Liver (tissue), 9 donors: ENCODE measurements around the gene ID1. TPM values are rescaled to one million over a fixed set of nuclear protein-coding genes. Genes with fewer than 3 reads are reported as not detected.

ENCODE experiments used
- DNase-seq: peaks from one replicate; pipeline ENCODE4 v3.0.0-alpha.2; 2017; ENCODE audit warnings: low spot score
- H3K27ac ChIP-seq, 2 donors: one replicate each; pipeline ENCODE4 v1.7.0; 2013; ENCODE audit warnings: inconsistent platforms in 2 of 2, low read length in 2 of 2, control low read depth in 1 of 2, low read depth in 1 of 2, mild to moderate bottlenecking in 1 of 2
- H3K27me3 ChIP-seq, 4 donors: one replicate each; pipeline versions ENCODE4 v1.6.1 to v1.7.0; 2013; ENCODE audit warnings: low read length in 3 of 4, inconsistent platforms in 1 of 4, mild to moderate bottlenecking in 1 of 4, moderate library complexity in 1 of 4; ENCODE audit not compliant: control insufficient read depth in 4 of 4, insufficient read depth in 4 of 4
- H3K36me3 ChIP-seq, 4 donors: one replicate each; pipeline versions ENCODE4 v1.6.1 to v1.7.0; 2013; ENCODE audit warnings: low read length in 3 of 4, mild to moderate bottlenecking in 3 of 4, low read depth in 1 of 4, moderate library complexity in 1 of 4; ENCODE audit not compliant: control insufficient read depth in 4 of 4, insufficient read depth in 3 of 4
- H3K4me1 ChIP-seq, 4 donors: one replicate each; pipeline versions ENCODE4 v1.6.1 to v1.7.0; 2013; ENCODE audit warnings: low read length in 3 of 4, mild to moderate bottlenecking in 3 of 4, moderate library complexity in 1 of 4; ENCODE audit not compliant: control insufficient read depth in 4 of 4, insufficient read depth in 4 of 4
- H3K4me3 ChIP-seq, 3 donors: one replicate each; pipeline versions ENCODE4 v1.6.1 to v1.7.0; 2013; ENCODE audit warnings: low read length in 3 of 3, control low read depth in 1 of 3, low read depth in 1 of 3, mild to moderate bottlenecking in 1 of 3
- H3K9ac ChIP-seq, 2 donors: one replicate each; pipeline ENCODE4 v1.7.0; 2013; ENCODE audit warnings: low read length in 2 of 2, mild to moderate bottlenecking in 2 of 2, moderate library complexity in 2 of 2, control low read depth in 1 of 2, low read depth in 1 of 2
- H3K9me3 ChIP-seq, 4 donors: one replicate each; pipeline versions ENCODE4 v1.6.1 to v1.7.0; 2013; ENCODE audit warnings: low read length in 3 of 4; ENCODE audit not compliant: control insufficient read depth in 4 of 4
- FOXA2 ChIP-seq: IDR thresholded peaks from 2 replicates; pipeline ENCODE4 v1.6.1; 2016; ENCODE audit warnings: antibody characterized with exemption
- HNF4A ChIP-seq, 2 donors: conservative IDR thresholded peaks; 2 replicates each; pipeline ENCODE4 v1.6.1; 2016; ENCODE audit warnings: antibody characterized with exemption in 2 of 2, mild to moderate bottlenecking in 2 of 2
- HNF4G ChIP-seq: IDR thresholded peaks from 2 replicates; pipeline ENCODE4 v1.6.1; 2016; ENCODE audit warnings: antibody characterized with exemption
- JUND ChIP-seq, 2 donors: IDR thresholded peaks; 2 replicates each; pipeline ENCODE4 v1.6.1; 2016; ENCODE audit warnings: antibody characterized with exemption in 2 of 2
- NR2F2 ChIP-seq: IDR thresholded peaks from 2 replicates; pipeline ENCODE4 v1.6.1; 2016; ENCODE audit warnings: antibody characterized with exemption
- RAD21 ChIP-seq, 2 donors: IDR thresholded peaks; 2 replicates each; pipeline ENCODE4 v1.6.1; 2016; ENCODE audit warnings: antibody characterized with exemption in 2 of 2, mild to moderate bottlenecking in 2 of 2
- RXRA ChIP-seq, 2 donors: IDR thresholded peaks; 2 replicates each; pipeline ENCODE4 v1.6.1; 2017 to 2018; ENCODE audit warnings: antibody characterized with exemption in 2 of 2, mild to moderate bottlenecking in 1 of 2
- SP1 ChIP-seq: IDR thresholded peaks from 2 replicates; pipeline ENCODE4 v1.6.1; 2018; ENCODE audit warnings: antibody characterized with exemption, mild to moderate bottlenecking
- TAF1 ChIP-seq: conservative IDR thresholded peaks from 2 replicates; pipeline ENCODE4 v1.6.1; 2016; ENCODE audit warnings: antibody characterized with exemption, mild to moderate bottlenecking
- YY1 ChIP-seq: IDR thresholded peaks from 2 replicates; pipeline ENCODE4 v1.6.1; 2016; ENCODE audit warnings: antibody characterized with exemption, mild to moderate bottlenecking
- WGBS: extraction: QIAGEN DNeasy Blood & Tissue Kit; methylation state at CpG from one replicate; pipeline ENCODE4 v1.1.7; 2013; 5-methylcytosine and 5-hydroxymethylcytosine counted together
- polyA plus RNA-seq, 2 donors: library from polyadenylated mRNA; stranded (reverse) in 1 of 2; unstranded in 1 of 2; fragments of 200-250 nt in 1 of 2; fragments of >200 nt in 1 of 2; fragmentation: Nextera tagmentation in 1 of 2; extraction: Ambion mirVana in 1 of 2; gene quantifications; one replicate each; pipeline versions ENCODE4 v1.2.1 to v1.2.3, GENCODE V29; 2013 to 2015
- total RNA-seq, 2 donors: library from RNA; depleted of rRNA; stranded (reverse); fragments of >200 nt; gene quantifications; one replicate each; pipeline ENCODE4 v1.2.3, GENCODE V29; 2014
- TF ChIP-seq, protein P1 (sequence below): IDR thresholded peaks from 2 replicates; pipeline ENCODE4 v1.6.1; 2016; ENCODE audit warnings: antibody characterized with exemption
- TF ChIP-seq, protein P2 (sequence below): fragments of 150-350 bp; IDR thresholded peaks from 2 replicates; pipeline ENCODE4 v1.5.1; 2017; ENCODE audit warnings: improper control_type of control experiment, low read depth, low read length; ENCODE audit not compliant: missing input control
- TF ChIP-seq, protein P3 (sequence below): IDR thresholded peaks from 2 replicates; pipeline ENCODE4 v1.6.1; 2016; ENCODE audit warnings: antibody characterized with exemption, mild to moderate bottlenecking
- TF ChIP-seq, protein P4 (sequence below): IDR thresholded peaks from 2 replicates; pipeline ENCODE4 v1.6.1; 2016; ENCODE audit warnings: antibody characterized with exemption
- donor health status: healthy.
- donor health status: healthy.
- donor health status: healthy.
- donor health status: healthy.
- donor health status: healthy.

ID1 gene
- total and polyA plus RNA-seq, 4 donors = 33.9 to 117 (median 71.2) TPM

DNA sequence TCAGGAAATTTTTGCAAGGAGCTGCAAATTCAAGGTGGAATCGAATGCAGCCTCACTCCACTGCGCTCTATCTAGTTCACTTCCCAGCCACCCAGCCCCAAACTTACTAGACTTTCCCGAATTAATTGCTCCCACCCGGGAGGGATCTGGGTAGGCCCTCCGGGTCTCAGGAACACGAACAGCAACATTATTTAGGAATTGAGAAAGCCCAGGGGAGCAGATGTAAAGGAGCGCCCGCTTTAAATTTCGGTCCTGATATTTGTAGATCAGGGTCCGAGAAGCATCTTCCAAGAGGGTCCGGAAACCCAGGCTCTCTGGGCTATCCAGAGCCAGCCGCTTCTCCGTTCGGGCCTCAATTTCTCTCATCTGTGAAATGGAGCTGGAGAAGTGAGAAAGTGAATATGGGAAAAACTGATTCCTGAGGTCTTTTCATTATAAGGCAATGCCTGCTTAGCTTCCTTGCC, 490 bp upstream of the ID1 start:
- Histone ChIP-seq H3K36me3 (peaks cover 0 to 1% (median 0%) of the 10 kb centered on the region in 4 donors), H3K4me1 (peaks cover 8 to 45% (median 28%) of the 10 kb centered on the region in 4 donors), H3K27ac (peak overlapping the region; percentile 87 to 89), H3K9ac (peak overlapping the region; percentile 84 to 96), H3K27me3 (no peaks in the 10 kb centered on the region), H3K4me3 (peak overlapping the region; percentile 68 to 90 (median 72)), H3K9me3 (no peaks in the 10 kb centered on the region)
- no peak for DNase-seq
- TF ChIP-seq TAF1 (no peak), NR2F2 (peak; percentile 16)
- under 1% methylated on average over 14 of the region's 14 CpGs for WGBS

DNA sequence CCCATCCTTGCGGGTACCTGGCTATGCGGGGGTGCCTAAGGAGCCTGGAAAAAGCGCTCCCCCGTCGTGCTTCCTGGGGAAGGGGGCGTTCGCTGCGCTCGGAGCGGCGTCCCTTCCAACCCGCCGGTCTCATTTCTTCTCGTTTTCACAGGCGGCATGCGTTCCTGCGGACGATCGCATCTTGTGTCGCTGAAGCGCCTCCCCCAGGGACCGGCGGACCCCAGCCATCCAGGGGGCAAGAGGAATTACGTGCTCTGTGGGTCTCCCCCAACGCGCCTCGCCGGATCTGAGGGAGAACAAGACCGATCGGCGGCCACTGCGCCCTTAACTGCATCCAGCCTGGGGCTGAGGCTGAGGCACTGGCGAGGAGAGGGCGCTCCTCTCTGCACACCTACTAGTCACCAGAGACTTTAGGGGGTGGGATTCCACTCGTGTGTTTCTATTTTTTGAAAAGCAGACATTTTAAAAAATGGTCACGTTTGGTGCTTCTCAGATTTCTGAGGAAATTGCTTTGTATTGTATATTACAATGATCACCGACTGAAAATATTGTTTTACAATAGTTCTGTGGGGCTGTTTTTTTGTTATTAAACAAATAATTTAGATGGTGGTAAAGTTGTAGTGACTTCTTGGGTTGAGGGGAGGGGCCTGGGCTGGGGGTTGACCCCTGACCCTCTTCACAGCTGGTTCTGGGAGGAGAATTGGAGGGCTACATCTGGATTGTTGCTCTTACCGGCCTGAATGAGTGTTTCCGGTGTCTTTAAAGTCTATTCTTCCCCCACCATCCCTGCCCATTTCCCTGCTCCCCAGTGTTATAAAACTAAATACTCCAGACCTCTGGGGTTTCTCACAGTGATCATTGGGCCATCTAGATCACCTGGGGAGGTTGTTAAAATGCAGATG, 1.1 kb downstream of the ID1 start:
- TF ChIP-seq FOXA2 (no peak), YY1 (peak; percentile 14), RAD21 (IDR thresholded peaks at IDR 0.05) (no peak), NR2F2 (peak; percentile 41)
- TF ChIP-seq, protein P1, sequence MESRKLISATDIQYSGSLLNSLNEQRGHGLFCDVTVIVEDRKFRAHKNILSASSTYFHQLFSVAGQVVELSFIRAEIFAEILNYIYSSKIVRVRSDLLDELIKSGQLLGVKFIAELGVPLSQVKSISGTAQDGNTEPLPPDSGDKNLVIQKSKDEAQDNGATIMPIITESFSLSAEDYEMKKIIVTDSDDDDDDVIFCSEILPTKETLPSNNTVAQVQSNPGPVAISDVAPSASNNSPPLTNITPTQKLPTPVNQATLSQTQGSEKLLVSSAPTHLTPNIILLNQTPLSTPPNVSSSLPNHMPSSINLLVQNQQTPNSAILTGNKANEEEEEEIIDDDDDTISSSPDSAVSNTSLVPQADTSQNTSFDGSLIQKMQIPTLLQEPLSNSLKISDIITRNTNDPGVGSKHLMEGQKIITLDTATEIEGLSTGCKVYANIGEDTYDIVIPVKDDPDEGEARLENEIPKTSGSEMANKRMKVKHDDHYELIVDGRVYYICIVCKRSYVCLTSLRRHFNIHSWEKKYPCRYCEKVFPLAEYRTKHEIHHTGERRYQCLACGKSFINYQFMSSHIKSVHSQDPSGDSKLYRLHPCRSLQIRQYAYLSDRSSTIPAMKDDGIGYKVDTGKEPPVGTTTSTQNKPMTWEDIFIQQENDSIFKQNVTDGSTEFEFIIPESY = no peak
- TF ChIP-seq, protein P2, sequence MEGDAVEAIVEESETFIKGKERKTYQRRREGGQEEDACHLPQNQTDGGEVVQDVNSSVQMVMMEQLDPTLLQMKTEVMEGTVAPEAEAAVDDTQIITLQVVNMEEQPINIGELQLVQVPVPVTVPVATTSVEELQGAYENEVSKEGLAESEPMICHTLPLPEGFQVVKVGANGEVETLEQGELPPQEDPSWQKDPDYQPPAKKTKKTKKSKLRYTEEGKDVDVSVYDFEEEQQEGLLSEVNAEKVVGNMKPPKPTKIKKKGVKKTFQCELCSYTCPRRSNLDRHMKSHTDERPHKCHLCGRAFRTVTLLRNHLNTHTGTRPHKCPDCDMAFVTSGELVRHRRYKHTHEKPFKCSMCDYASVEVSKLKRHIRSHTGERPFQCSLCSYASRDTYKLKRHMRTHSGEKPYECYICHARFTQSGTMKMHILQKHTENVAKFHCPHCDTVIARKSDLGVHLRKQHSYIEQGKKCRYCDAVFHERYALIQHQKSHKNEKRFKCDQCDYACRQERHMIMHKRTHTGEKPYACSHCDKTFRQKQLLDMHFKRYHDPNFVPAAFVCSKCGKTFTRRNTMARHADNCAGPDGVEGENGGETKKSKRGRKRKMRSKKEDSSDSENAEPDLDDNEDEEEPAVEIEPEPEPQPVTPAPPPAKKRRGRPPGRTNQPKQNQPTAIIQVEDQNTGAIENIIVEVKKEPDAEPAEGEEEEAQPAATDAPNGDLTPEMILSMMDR = no peak
- Histone ChIP-seq H3K27ac (peak overlapping the region; percentile 87 to 89), H3K4me3 (peak overlapping the region; percentile 72 to 95 (median 90)), H3K36me3 (peaks cover 0 to 1% (median 0%) of the 10 kb centered on the region in 4 donors), H3K9ac (peak overlapping the region; percentile 85 to 91), H3K4me1 (peaks cover 11 to 59% (median 36%) of the 10 kb centered on the region in 4 donors), H3K9me3 (no peaks in the 10 kb centered on the region), H3K27me3 (no peaks in the 10 kb centered on the region)
- peak; percentile 58 for DNase-seq
- WGBS = 3% methylated on average over 39 of the region's 39 CpGs

DNA sequence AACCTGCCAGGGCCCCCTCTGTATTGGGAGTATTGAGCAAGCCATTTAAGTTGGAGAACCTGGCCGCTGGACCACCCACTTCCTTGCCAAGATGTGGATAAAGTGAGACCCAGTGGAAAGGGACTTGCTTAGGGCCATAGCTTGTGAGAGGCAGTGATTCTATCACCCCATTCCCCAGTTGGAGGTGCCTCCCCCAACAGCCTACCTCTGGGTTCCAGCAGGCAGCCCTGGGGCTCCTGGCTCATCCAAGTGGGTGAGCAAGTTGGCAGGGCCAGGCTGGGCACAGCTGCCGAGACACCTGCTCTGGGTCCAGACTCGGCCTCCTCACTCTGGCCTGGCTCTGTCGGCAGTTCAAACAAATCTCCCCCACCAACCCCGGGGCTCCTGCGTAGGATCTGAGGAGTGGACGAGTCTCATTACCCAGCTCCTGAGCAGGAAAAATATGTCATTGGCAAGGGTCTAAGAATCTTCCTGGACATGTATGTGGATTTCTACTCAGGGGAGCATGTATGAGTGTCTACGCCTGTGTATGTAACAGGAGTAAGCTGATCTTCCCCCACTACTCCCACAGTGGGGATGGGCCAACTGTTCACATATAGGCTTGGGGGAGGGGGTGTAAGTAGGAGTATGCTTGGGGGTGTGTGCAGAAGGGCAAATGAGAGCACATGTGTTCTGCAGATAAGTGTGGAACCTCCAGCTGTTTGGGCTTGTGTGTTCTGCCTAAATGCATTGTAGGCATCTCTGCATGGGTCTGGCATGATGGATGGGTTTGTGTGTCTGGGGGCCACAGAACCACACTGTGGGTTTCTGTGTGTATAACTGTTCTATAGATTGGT, 1.9 kb downstream of the ID1 start:
- H3K27ac ChIP-seq = peak overlapping the region; percentile 87 to 89
- H3K9ac ChIP-seq = peak overlapping the region; percentile 85 to 91
- no peaks in the 10 kb centered on the region for H3K27me3 ChIP-seq
- peak overlapping the region; percentile 72 to 95 (median 90) for H3K4me3 ChIP-seq
- DNase-seq = no peak
- no peaks in the 10 kb centered on the region for H3K9me3 ChIP-seq
- peaks cover 13 to 66% (median 43%) of the 10 kb centered on the region in 4 donors for H3K4me1 ChIP-seq
- 35% methylated on average over 8 of the region's 8 CpGs for WGBS
- peaks cover 0 to 1% (median 0%) of the 10 kb centered on the region in 4 donors for H3K36me3 ChIP-seq
- TF ChIP-seq NR2F2 (no peak), JUND (IDR thresholded peaks at IDR 0.05) (peak in 1 of 2 donors; percentile 28), SP1 (no peak), TAF1 (peak; percentile 37), RAD21 (IDR thresholded peaks at IDR 0.05) (no peak), HNF4A (conservative IDR thresholded peaks at IDR 0.05) (peak in 1 of 2 donors; percentile 4), HNF4G (no peak), RXRA (IDR thresholded peaks at IDR 0.05) (no peak)
- TF ChIP-seq, protein P3, sequence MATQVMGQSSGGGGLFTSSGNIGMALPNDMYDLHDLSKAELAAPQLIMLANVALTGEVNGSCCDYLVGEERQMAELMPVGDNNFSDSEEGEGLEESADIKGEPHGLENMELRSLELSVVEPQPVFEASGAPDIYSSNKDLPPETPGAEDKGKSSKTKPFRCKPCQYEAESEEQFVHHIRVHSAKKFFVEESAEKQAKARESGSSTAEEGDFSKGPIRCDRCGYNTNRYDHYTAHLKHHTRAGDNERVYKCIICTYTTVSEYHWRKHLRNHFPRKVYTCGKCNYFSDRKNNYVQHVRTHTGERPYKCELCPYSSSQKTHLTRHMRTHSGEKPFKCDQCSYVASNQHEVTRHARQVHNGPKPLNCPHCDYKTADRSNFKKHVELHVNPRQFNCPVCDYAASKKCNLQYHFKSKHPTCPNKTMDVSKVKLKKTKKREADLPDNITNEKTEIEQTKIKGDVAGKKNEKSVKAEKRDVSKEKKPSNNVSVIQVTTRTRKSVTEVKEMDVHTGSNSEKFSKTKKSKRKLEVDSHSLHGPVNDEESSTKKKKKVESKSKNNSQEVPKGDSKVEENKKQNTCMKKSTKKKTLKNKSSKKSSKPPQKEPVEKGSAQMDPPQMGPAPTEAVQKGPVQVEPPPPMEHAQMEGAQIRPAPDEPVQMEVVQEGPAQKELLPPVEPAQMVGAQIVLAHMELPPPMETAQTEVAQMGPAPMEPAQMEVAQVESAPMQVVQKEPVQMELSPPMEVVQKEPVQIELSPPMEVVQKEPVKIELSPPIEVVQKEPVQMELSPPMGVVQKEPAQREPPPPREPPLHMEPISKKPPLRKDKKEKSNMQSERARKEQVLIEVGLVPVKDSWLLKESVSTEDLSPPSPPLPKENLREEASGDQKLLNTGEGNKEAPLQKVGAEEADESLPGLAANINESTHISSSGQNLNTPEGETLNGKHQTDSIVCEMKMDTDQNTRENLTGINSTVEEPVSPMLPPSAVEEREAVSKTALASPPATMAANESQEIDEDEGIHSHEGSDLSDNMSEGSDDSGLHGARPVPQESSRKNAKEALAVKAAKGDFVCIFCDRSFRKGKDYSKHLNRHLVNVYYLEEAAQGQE = no peak
- TF ChIP-seq, protein P4, sequence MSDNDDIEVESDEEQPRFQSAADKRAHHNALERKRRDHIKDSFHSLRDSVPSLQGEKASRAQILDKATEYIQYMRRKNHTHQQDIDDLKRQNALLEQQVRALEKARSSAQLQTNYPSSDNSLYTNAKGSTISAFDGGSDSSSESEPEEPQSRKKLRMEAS = peak; percentile 35
- TF ChIP-seq, protein P2 = no peak
